Measurements from ENCODE around the gene GTF3C5.
"Not testable (repeated sequence)": the region's sequence is repeated elsewhere in the genome, so short reads cannot be mapped to it uniquely, and the experiment has no call there.

The GTF3C5 gene

DNA sequence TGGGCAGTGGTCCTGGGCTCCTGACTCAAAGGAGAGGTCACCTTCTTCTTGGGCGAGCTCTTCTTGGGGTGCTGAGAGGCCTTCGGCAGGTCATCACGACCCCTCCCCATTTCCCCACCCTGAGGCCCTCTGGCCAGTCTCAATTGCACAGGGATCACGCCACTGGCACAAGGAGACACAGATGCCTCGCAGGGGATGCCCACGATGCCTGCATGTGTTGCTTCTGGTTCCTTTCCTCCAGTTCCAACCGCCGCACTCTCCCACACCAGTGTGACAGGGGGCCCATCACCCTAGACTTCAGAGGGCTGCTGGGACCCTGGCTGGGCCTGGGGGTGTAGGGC, 32.3 kb downstream of the GTF3C5 start:
- no peak overlapping the region for H3K4me3 ChIP-seq (ENCODE audit: low read length)
- no peak for TF ChIP-seq ZNF274 (IDR thresholded peaks at IDR 0.05; ENCODE audit: low read depth, low read length)

DNA sequence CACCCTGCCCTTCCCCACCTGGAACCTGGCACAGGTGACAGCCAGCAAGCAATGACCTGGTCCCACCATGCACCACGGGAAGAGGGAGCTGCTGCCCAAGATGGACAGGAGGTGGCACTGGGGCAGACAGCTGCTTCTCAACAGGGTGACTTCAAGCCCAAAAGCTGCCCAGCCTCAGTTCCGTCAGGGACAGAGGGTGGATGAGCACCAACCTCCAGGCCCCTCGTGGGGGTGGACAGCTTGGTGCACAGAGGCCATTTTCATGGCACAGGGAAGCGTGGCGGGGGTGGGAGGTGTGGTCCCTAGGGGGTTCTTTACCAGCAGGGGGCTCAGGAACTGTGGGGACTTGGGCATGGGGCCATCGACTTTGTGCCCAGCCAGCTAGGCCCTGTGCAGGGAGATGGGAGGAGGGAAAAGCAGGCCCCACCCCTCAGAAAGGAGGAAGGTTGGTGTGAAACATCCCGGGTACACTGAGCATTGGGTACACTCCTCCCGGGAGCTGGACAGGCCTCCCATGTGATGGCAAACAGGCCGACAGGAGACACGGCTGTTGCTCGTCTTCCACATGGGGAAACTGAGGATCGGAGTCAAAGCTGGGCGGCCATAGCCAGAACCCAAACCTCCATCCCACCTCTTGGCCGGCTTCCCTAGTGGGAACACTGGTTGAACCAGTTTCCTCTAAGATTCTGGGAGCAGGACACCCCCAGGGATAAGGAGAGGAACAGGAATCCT, 32.9 kb downstream of the GTF3C5 start:
- H3K4me3 ChIP-seq (ENCODE audit: low read length), result no peak overlapping the region
- TF ChIP-seq ZNF274 (IDR thresholded peaks at IDR 0.05; ENCODE audit: low read depth, low read length), result no peak

GRCh38 chr9:133064241-133065069, 33.7 kb downstream of the GTF3C5 start:
- no peak overlapping the region for H3K4me3 ChIP-seq (ENCODE audit: low read length)
- no peak for TF ChIP-seq ZNF274 (IDR thresholded peaks at IDR 0.05; ENCODE audit: low read depth, low read length)

- no peak overlapping the region for H3K4me3 ChIP-seq (ENCODE audit: low read length)
- no peak for TF ChIP-seq ZNF274 (IDR thresholded peaks at IDR 0.05; ENCODE audit: low read depth, low read length)
Observed at GRCh38 chr9:133065070-133065388, 34.2 kb downstream of the GTF3C5 start.

- H3K4me3 ChIP-seq (ENCODE audit: low read length), result no peak overlapping the region
- TF ChIP-seq ZNF274 (IDR thresholded peaks at IDR 0.05; ENCODE audit: low read depth, low read length), result no peak
Observed at GRCh38 chr9:133066181-133066983, 35.6 kb downstream of the GTF3C5 start.

DNA sequence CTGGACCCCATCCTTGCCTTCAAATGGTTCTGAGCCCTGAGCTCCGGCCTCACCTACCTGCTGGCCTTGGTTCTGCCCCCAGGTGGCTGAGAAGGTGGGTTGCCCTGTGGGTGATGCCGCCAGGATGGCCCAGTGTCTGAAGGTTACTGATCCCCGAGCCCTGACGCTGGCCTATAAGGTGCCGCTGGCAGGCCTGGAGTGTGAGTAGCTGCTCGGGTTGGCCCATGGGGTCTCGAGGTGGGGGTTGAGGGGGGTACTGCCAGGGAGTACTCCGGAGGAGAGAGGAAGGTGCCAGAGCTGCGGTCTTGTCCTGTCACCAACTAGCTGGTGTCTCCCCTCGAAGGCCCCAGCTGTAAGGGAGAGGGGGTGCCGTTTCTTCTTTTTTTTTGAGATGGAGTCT, 36.2 kb downstream of the GTF3C5 start:
- no peak for TF ChIP-seq ZNF274 (IDR thresholded peaks at IDR 0.05; ENCODE audit: low read depth, low read length)

GRCh38 chr9:133067813-133068212, 37.0 kb downstream of the GTF3C5 start:
- no peak for TF ChIP-seq ZNF274 (IDR thresholded peaks at IDR 0.05; ENCODE audit: low read depth, low read length)
- no peak overlapping the region for H3K4me3 ChIP-seq (ENCODE audit: low read length)

More for the DNA sequence above, 36.2 kb downstream of the GTF3C5 start:
- no peak overlapping the region for H3K4me3 ChIP-seq (ENCODE audit: low read length)

- not testable (repeated sequence) for H3K4me3 ChIP-seq (ENCODE audit: low read length)
Observed at GRCh38 chr9:133068431-133068830, 37.6 kb downstream of the GTF3C5 start.

- H3K4me3 ChIP-seq (ENCODE audit: low read length), result not testable (repeated sequence)
Observed at GRCh38 chr9:133070500-133070961, 39.7 kb downstream of the GTF3C5 start.

GRCh38 chr9:133070985-133071384, 40.2 kb downstream of the GTF3C5 start:
- H3K4me3 ChIP-seq (ENCODE audit: low read length), result not testable (repeated sequence)

DNA sequence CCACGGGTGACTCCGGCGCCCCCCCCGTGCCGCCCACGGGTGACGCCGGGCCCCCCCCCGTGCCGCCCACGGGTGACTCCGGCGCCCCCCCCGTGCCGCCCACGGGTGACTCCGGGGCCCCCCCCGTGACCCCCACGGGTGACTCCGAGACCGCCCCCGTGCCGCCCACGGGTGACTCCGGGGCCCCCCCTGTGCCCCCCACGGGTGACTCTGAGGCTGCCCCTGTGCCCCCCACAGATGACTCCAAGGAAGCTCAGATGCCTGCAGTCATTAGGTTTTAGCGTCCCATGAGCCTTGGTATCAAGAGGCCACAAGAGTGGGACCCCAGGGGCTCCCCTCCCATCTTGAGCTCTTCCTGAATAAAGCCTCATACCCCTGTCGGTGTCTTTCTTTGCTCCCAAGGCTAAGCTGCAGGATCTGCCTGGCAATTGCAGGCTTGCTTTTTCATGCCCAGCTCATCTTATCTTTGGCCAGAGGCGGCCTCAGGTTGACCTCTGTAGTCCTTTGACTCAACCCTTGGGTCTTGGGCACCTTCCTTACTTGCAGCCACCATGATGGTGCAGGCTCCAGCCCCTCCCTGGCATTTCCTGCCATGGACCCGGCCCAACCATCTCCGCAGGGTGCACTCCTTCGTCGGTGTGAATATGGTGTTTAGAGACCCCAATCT, 40.8 kb downstream of the GTF3C5 start:
- H3K4me3 ChIP-seq (ENCODE audit: low read length), result no peak overlapping the region
- no peak for TF ChIP-seq ZNF274 (IDR thresholded peaks at IDR 0.05; ENCODE audit: low read depth, low read length)

DNA sequence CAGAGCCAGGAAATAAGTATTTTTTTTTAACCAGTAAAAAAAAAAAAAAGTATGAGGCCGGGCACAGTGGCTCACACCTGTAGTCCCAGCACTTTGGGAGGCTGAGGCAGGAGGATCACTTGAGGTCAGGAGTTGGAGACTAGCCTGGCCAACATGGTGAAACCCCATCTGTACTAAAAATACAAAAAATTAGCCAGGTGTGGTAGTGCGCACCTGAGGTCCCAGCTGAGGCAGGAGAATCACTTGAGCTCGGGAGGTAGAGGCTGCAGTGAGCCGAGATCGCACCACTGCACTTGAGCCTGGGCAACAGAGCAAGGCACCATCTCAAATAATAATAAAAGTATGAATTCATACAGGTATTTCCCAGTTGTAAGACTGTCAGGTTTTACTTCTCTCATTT, 41.4 kb downstream of the GTF3C5 start:
- not testable (repeated sequence) for H3K4me3 ChIP-seq (ENCODE audit: low read length)

- TF ChIP-seq ZNF274 (IDR thresholded peaks at IDR 0.05; ENCODE audit: low read depth, low read length), result no peak
- H3K4me3 ChIP-seq (ENCODE audit: low read length), result no peak overlapping the region
Observed at GRCh38 chr9:133073086-133074014, 42.6 kb downstream of the GTF3C5 start.
